ENCODE results near the gene ZHX3.

GRCh38 chr20:41287327-41287726 lies 30.2 kb downstream of the ZHX3 start:
- no peak for TF ChIP-seq CTCF (IDR thresholded peaks at IDR 0.05)
- TF ChIP-seq POLR2A (IDR thresholded peaks at IDR 0.05), result no peak
- TF ChIP-seq POLR2AphosphoS5 (IDR thresholded peaks at IDR 0.05), result no peak

Data from suprapubic skin (tissue), 4 donors.